HCT116 (cell line): ENCODE data around the gene NPAS4. TPM values are rescaled to one million over a fixed set of nuclear protein-coding genes. Genes with fewer than 3 reads are reported as not detected.

Experiments
- ATAC-seq: fragments of 200-7000 bp; cut with Tn5 transposase; 2 replicates; pipeline ENCODE4 v1.9.1; 2020; ENCODE audit warnings: mild to moderate bottlenecking, moderate library complexity
- BruUV-seq: library from RNA; stranded (reverse); fragments of 400-500 nt; replicated peaks from 2 replicates; lab custom pipeline; 2021; lab: Mats Ljungman, UMichigan
- CTCF ChIA-PET: fragments of 300-600 bp; sonication (Branson Sonifier 250); formaldehyde crosslinking; loops from one replicate; lab custom pipeline; 2021; ENCODE audit warnings: antibody characterized with exemption; lab: Charles Lee
- POLR2A ChIA-PET: fragments of 300-600, 350-600 bp; sonication (Branson Sonifier 250); formaldehyde crosslinking; loops from one replicate; lab custom pipeline; 2021; ENCODE audit warnings: antibody characterized with exemption; lab: Charles Lee
- RAD21 ChIA-PET, 2 experiments: fragments of 300-600 bp; sonication (Branson Sonifier 250); formaldehyde crosslinking; loops; one replicate each; lab custom pipeline; 2023; ENCODE audit warnings: low total read pairs in 2 of 2; ENCODE audit not compliant: uncharacterized antibody in 2 of 2, unreplicated experiment in 2 of 2, low non-redundant PET in 1 of 2; lab: Charles Lee
- DNase-seq: peaks from one replicate; pipeline ENCODE4 v3.0.0-alpha.2; 2010; ENCODE audit warnings: low read depth, low spot score
- H2AFZ ChIP-seq: fragments of 200-600 bp; shearing (Covaris generic), sonication (generic); 2 replicates; pipeline ENCODE4 v1.6.1; 2017; ENCODE audit warnings: low read depth, mixed run types, mixed read lengths, antibody characterized with exemption, low read length; ENCODE audit not compliant: poor library complexity, severe bottlenecking
- H3K27ac ChIP-seq: 2 replicates; pipeline ENCODE4 v1.5.1; 2012; ENCODE audit warnings: low read depth, low read length
- H3K27me3 ChIP-seq: fragments of 200-600 bp; sonication (generic); 2 replicates; pipeline ENCODE4 v1.6.1; 2016; ENCODE audit warnings: mixed run types, low read length, mixed read lengths; ENCODE audit not compliant: insufficient read depth
- H3K36me3 ChIP-seq, 2 experiments: fragments of 200-500 bp in 1 of 2; fragments of 200-600 bp in 1 of 2; sonication (Bioruptor generic) in 1 of 2; sonication (generic) in 1 of 2; 2 replicates each; pipeline versions ENCODE4 v1.5.1 to v1.6.1; 2014 to 2016; ENCODE audit warnings: low read length in 2 of 2, inconsistent platforms in 1 of 2, mixed read lengths in 1 of 2, mixed run types in 1 of 2; ENCODE audit not compliant: insufficient read depth in 2 of 2, control insufficient read depth in 1 of 2
- H3K4me1 ChIP-seq, 2 experiments: fragments of 200-600 bp in 1 of 2; sonication (generic) in 1 of 2; 2 replicates each; pipeline versions ENCODE4 v1.5.1 to v1.6.1; 2012 to 2017; ENCODE audit warnings: low read length in 2 of 2, inconsistent platforms in 1 of 2, mild to moderate bottlenecking in 1 of 2, mixed read lengths in 1 of 2, mixed run types in 1 of 2, moderate library complexity in 1 of 2; ENCODE audit not compliant: insufficient read depth in 2 of 2, control insufficient read depth in 1 of 2
- H3K4me2 ChIP-seq: fragments of 200-600 bp; sonication (generic); 2 replicates; pipeline ENCODE4 v1.6.1; 2017; ENCODE audit warnings: mixed run types, low read length, mixed read lengths
- H3K4me3 ChIP-seq, 2 experiments: fragments of 200-600 bp in 1 of 2; sonication (generic) in 1 of 2; replicated peaks in 1 of 2; 2 replicates each; pipeline ENCODE4 v1.5.1; 2011 to 2016; ENCODE audit warnings: low read length in 2 of 2, control low read depth in 1 of 2, low read depth in 1 of 2, mild to moderate bottlenecking in 1 of 2, mixed read lengths in 1 of 2, mixed run types in 1 of 2
- H3K79me2 ChIP-seq: fragments of 200-600 bp; sonication (generic); 2 replicates; pipeline ENCODE4 v1.6.1; 2017; ENCODE audit warnings: mild to moderate bottlenecking, mixed run types, low read length, moderate library complexity, mixed read lengths; ENCODE audit not compliant: insufficient read depth
- H3K9ac ChIP-seq: fragments of 200-600 bp; sonication (generic); 2 replicates; pipeline ENCODE4 v1.6.1; 2016; ENCODE audit warnings: low read length, mixed read lengths
- H3K9me2 ChIP-seq: fragments of 200-600 bp; sonication (generic), shearing (Covaris generic); 2 replicates; pipeline ENCODE4 v1.6.1; 2017; ENCODE audit warnings: mixed run types, mild to moderate bottlenecking, moderate library complexity; ENCODE audit not compliant: insufficient read depth
- H3K9me3 ChIP-seq, 2 experiments: fragments of 200-500 bp in 1 of 2; fragments of 200-600 bp in 1 of 2; sonication (Bioruptor generic) in 1 of 2; sonication (generic) in 1 of 2; 2 replicates each; pipeline ENCODE4 v1.6.1; 2014 to 2017; ENCODE audit warnings: low read length in 2 of 2, mixed read lengths in 2 of 2, inconsistent platforms in 1 of 2, low read depth in 1 of 2, mild to moderate bottlenecking in 1 of 2, mixed run types in 1 of 2, moderate library complexity in 1 of 2; ENCODE audit not compliant: control insufficient read depth in 1 of 2, insufficient read depth in 1 of 2
- H4K20me1 ChIP-seq: fragments of 200-600 bp; sonication (generic), shearing (Covaris generic); 2 replicates; pipeline ENCODE4 v1.6.1; 2017; ENCODE audit warnings: mixed run types, mild to moderate bottlenecking, moderate library complexity; ENCODE audit not compliant: insufficient read depth
- CBX3 ChIP-seq: IDR thresholded peaks from 2 replicates; pipeline ENCODE4 v1.6.1; 2012; ENCODE audit warnings: low read depth
- TCF7L2 ChIP-seq: IDR thresholded peaks from 2 replicates; pipeline ENCODE4 v1.7.0; 2011; ENCODE audit warnings: borderline replicate concordance, inconsistent platforms; ENCODE audit not compliant: insufficient read depth, insufficient read length; ENCODE audit errors: extremely low read depth
- intact Hi-C: fragments of 100-400 bp; cut with micrococcal nuclease; formaldehyde crosslinking; loops from 2 replicates; pipeline ENCODE4 v1.10.0; 2022
- total RNA-seq: library from RNA; stranded (reverse); gene quantifications from one replicate; pipeline ENCODE4 v1.2.1, GENCODE V29; 2021; ENCODE audit not compliant: unreplicated experiment
- TF ChIP-seq, protein P1 (sequence below): IDR thresholded peaks from 2 replicates; pipeline ENCODE4 v1.6.1; 2012
- TF ChIP-seq, protein P2 (sequence below), 3 experiments: fragments of 200-600 bp in 1 of 3; sonication (generic) in 1 of 3; IDR thresholded peaks in 2 of 3; conservative IDR thresholded peaks in 1 of 3; 2 replicates each; pipeline ENCODE4 v1.5.1; 2012 to 2017; ENCODE audit warnings: low read depth in 2 of 3, low read length in 2 of 3, antibody characterized with exemption in 1 of 3, borderline replicate concordance in 1 of 3, control low read depth in 1 of 3, mild to moderate bottlenecking in 1 of 3, mixed read lengths in 1 of 3, mixed run types in 1 of 3, moderate library complexity in 1 of 3; ENCODE audit not compliant: insufficient read depth in 1 of 3
- TF ChIP-seq, protein P3 (sequence below): IDR thresholded peaks from 2 replicates; pipeline ENCODE4 v1.6.1; 2012; ENCODE audit warnings: low read depth

NPAS4 gene
- total RNA-seq, 1 experiment from 2014 or later: not detected

DNA sequence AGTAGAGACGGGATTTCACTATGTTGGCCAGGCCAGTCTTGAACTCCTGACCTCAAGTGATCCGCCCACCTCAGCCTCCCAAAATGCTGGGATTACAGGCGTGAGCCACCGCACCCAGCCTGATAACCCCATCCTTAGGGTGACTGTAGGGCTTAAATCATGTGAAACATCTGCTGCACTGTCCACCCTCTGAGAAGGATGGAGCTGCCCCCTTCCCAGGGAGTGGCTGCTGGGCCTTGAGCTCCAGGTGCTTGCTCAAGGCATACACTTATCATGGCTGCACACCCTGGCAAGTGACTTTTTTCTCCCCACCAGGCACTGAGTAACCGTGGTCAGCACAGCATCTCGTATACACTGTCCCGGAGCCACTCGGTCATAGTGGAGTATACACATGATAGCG is 51.2 kb downstream of the NPAS4 start:
- TF ChIP-seq, protein P1, sequence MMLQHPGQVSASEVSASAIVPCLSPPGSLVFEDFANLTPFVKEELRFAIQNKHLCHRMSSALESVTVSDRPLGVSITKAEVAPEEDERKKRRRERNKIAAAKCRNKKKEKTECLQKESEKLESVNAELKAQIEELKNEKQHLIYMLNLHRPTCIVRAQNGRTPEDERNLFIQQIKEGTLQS: no peak
- TF ChIP-seq, protein P2, sequence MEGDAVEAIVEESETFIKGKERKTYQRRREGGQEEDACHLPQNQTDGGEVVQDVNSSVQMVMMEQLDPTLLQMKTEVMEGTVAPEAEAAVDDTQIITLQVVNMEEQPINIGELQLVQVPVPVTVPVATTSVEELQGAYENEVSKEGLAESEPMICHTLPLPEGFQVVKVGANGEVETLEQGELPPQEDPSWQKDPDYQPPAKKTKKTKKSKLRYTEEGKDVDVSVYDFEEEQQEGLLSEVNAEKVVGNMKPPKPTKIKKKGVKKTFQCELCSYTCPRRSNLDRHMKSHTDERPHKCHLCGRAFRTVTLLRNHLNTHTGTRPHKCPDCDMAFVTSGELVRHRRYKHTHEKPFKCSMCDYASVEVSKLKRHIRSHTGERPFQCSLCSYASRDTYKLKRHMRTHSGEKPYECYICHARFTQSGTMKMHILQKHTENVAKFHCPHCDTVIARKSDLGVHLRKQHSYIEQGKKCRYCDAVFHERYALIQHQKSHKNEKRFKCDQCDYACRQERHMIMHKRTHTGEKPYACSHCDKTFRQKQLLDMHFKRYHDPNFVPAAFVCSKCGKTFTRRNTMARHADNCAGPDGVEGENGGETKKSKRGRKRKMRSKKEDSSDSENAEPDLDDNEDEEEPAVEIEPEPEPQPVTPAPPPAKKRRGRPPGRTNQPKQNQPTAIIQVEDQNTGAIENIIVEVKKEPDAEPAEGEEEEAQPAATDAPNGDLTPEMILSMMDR (IDR thresholded peaks at IDR 0.05 in 2 of 3, conservative IDR thresholded peaks at IDR 0.05 in 1 of 3; ENCODE audit: borderline replicate concordance in 1 of 3, insufficient read depth in 1 of 3, low read depth in 2 of 3, low read length in 2 of 3): no peak
- TF ChIP-seq CBX3: no peak
- TF ChIP-seq TCF7L2: no peak
- TF ChIP-seq, protein P3, sequence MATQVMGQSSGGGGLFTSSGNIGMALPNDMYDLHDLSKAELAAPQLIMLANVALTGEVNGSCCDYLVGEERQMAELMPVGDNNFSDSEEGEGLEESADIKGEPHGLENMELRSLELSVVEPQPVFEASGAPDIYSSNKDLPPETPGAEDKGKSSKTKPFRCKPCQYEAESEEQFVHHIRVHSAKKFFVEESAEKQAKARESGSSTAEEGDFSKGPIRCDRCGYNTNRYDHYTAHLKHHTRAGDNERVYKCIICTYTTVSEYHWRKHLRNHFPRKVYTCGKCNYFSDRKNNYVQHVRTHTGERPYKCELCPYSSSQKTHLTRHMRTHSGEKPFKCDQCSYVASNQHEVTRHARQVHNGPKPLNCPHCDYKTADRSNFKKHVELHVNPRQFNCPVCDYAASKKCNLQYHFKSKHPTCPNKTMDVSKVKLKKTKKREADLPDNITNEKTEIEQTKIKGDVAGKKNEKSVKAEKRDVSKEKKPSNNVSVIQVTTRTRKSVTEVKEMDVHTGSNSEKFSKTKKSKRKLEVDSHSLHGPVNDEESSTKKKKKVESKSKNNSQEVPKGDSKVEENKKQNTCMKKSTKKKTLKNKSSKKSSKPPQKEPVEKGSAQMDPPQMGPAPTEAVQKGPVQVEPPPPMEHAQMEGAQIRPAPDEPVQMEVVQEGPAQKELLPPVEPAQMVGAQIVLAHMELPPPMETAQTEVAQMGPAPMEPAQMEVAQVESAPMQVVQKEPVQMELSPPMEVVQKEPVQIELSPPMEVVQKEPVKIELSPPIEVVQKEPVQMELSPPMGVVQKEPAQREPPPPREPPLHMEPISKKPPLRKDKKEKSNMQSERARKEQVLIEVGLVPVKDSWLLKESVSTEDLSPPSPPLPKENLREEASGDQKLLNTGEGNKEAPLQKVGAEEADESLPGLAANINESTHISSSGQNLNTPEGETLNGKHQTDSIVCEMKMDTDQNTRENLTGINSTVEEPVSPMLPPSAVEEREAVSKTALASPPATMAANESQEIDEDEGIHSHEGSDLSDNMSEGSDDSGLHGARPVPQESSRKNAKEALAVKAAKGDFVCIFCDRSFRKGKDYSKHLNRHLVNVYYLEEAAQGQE: no peak
- Histone ChIP-seq H3K9me2 (no peaks in the 10 kb centered on the region), H4K20me1 (no peaks in the 10 kb centered on the region), H3K4me1 (peaks cover 5 to 9% of the 10 kb centered on the region in 2 experiments; a peak in 3 of 4 replicates), H3K4me3 (no peak overlapping the region), H2AFZ (no peak overlapping the region), H3K9ac (no peak overlapping the region), H3K79me2 (peaks cover 8% of the 10 kb centered on the region; the same call in 1 of the 2 replicates), H3K27ac (no peak overlapping the region), H3K9me3 (no peaks in the 10 kb centered on the region), H3K36me3 (peaks cover 8 to 12% of the 10 kb centered on the region in 2 experiments; a peak in 2 of 4 replicates), H3K4me2 (no peak overlapping the region), H3K27me3 (no peaks in the 10 kb centered on the region)
- ChIA-PET RAD21 (no interaction called here), POLR2A (no interaction called here), CTCF (no interaction called here)
- intact Hi-C loops: no loop called here
- no peak for ATAC-seq
- DNase-seq: no peak
- BruUV-seq: no TSS peak
